HepG2 (cell line): ENCODE data around the gene GREM2. TPM values are rescaled to one million over a fixed set of nuclear protein-coding genes. Genes with fewer than 3 reads are reported as not detected.

ENCODE experiments used
- ATAC-seq: fragments of 200-7000 bp; cut with Tn5 transposase; 3 replicates; pipeline ENCODE4 v1.9.1; 2020; ENCODE audit warnings: mild to moderate bottlenecking, moderate library complexity
- BruUV-seq: library from RNA; stranded (reverse); fragments of 400-500 nt; replicated peaks from 2 replicates; lab custom pipeline; 2021; lab: Mats Ljungman, UMichigan
- CTCF ChIA-PET: fragments of 300-600 bp; formaldehyde crosslinking; extraction: SDS; loops from one replicate; lab custom pipeline; 2021; ENCODE audit warnings: low total read pairs, inconsistent platforms, low intra/inter-chr PET ratio; lab: Yijun Ruan, JAX
- POLR2A ChIA-PET: fragments of 350-600 bp; sonication (Branson Sonifier 250); formaldehyde crosslinking; loops from one replicate; lab custom pipeline; 2020; ENCODE audit warnings: antibody characterized with exemption, inconsistent platforms; lab: Yijun Ruan, JAX
- DNase-seq: peaks from one replicate; pipeline ENCODE4 v3.0.0-alpha.2; 2015; ENCODE audit warnings: low spot score
- FAIRE-seq: peaks from 3 replicates; lab custom pipeline; 2011; peaks lifted over from hg19 to GRCh38; lab: Jason Lieb, UNC
- H2AFZ ChIP-seq: one replicate; pipeline ENCODE4 v1.6.1; 2011; ENCODE audit warnings: low read length, inconsistent platforms
- H3K27ac ChIP-seq: fragments of 300-600 bp; 3 replicates; pipeline ENCODE4 v1.8.0; 2011; ENCODE audit warnings: mixed run types, mild to moderate bottlenecking, mixed read lengths, low read length, inconsistent platforms; ENCODE audit not compliant: insufficient read depth; ENCODE audit errors: extremely low read length
- H3K27me3 ChIP-seq, 2 experiments: fragments of 200-600 bp in 1 of 2; 2 replicates in 1 of 2; 3 replicates in 1 of 2; pipeline versions ENCODE4 v1.6.0 to v1.8.0; 2011; ENCODE audit warnings: low read length in 2 of 2, mild to moderate bottlenecking in 2 of 2, moderate library complexity in 2 of 2, inconsistent platforms in 1 of 2; ENCODE audit not compliant: insufficient read depth in 2 of 2, control insufficient read depth in 1 of 2
- H3K36me3 ChIP-seq, 2 experiments: fragments of 200-600 bp in 1 of 2; replicated peaks in 1 of 2; 2 replicates in 1 of 2; 3 replicates in 1 of 2; pipeline versions ENCODE4 v1.5.1 to v1.8.0; 2011; ENCODE audit warnings: low read length in 2 of 2, inconsistent platforms in 1 of 2; ENCODE audit not compliant: insufficient read depth in 2 of 2, control insufficient read depth in 1 of 2
- H3K4me1 ChIP-seq: 2 replicates; pipeline ENCODE4 v1.5.1; 2012; ENCODE audit warnings: low read length, inconsistent platforms; ENCODE audit not compliant: insufficient read depth
- H3K4me2 ChIP-seq: 2 replicates; pipeline ENCODE4 v1.6.0; 2011; ENCODE audit warnings: low read depth, low read length, inconsistent platforms
- H3K4me3 ChIP-seq, 3 experiments: fragments of 200-600 bp in 1 of 3; sonication (generic), shearing (Covaris generic) in 1 of 3; replicated peaks in 1 of 3; 2 replicates each; pipeline ENCODE4 v1.5.1; 2011 to 2016; ENCODE audit warnings: low read length in 3 of 3, inconsistent platforms in 2 of 3, low read depth in 2 of 3, mild to moderate bottlenecking in 2 of 3, control low read depth in 1 of 3, mixed read lengths in 1 of 3; ENCODE audit not compliant: insufficient read depth in 1 of 3
- H3K79me2 ChIP-seq: one replicate; pipeline ENCODE4 v1.6.1; 2011; ENCODE audit warnings: low read length, inconsistent platforms; ENCODE audit not compliant: insufficient read depth
- H3K9ac ChIP-seq: 2 replicates; pipeline ENCODE4 v1.6.0; 2011; ENCODE audit warnings: mild to moderate bottlenecking, low read depth, low read length, inconsistent platforms; ENCODE audit not compliant: insufficient read depth
- H3K9me3 ChIP-seq: 2 replicates; pipeline ENCODE4 v1.5.1; 2012; ENCODE audit warnings: mild to moderate bottlenecking, low read length
- H4K20me1 ChIP-seq: 2 replicates; pipeline ENCODE4 v1.6.0; 2011; ENCODE audit warnings: inconsistent platforms, mild to moderate bottlenecking, low read length, moderate library complexity; ENCODE audit not compliant: insufficient read depth
- ETV6 ChIP-seq: sonication (generic); formaldehyde crosslinking; conservative IDR thresholded peaks from 2 replicates; pipeline ENCODE4 v1.4.0; 2020; ENCODE audit warnings: missing genetic modification reagents
- PAWR ChIP-seq: sonication (generic); formaldehyde crosslinking; IDR thresholded peaks from 2 replicates; pipeline ENCODE4 v1.4.0; 2020; ENCODE audit warnings: missing genetic modification reagents, mild to moderate bottlenecking, borderline replicate concordance
- ZC3H4 ChIP-seq: sonication (generic); formaldehyde crosslinking; IDR thresholded peaks from 2 replicates; pipeline ENCODE4 v1.4.0; 2020; ENCODE audit warnings: missing genetic modification reagents, borderline replicate concordance
- ZFP37 ChIP-seq: sonication (generic); formaldehyde crosslinking; IDR thresholded peaks from 2 replicates; pipeline ENCODE4 v1.4.0; 2020; ENCODE audit warnings: missing genetic modification reagents, borderline replicate concordance
- ZNF382 ChIP-seq: sonication (generic); formaldehyde crosslinking; IDR thresholded peaks from 2 replicates; pipeline ENCODE4 v1.5.0; 2020; ENCODE audit warnings: missing genetic modification reagents, mild to moderate bottlenecking, borderline replicate concordance
- ZNF879 ChIP-seq: sonication (generic); formaldehyde crosslinking; IDR thresholded peaks from 2 replicates; pipeline ENCODE4 v1.8.1; 2023; ENCODE audit warnings: missing genetic modification reagents
- WGBS: methylation state at CpG from one replicate; pipeline ENCODE4 v1.1.6; 2017; ENCODE audit warnings: low lambda C conversion rate; 5-methylcytosine and 5-hydroxymethylcytosine counted together
- in situ Hi-C: cut with HindIII; loops from 2 replicates; pipeline ENCODE4 v1.10.0; 2017; ENCODE audit warnings: low pct_unique_long_range_greater_than_20kb; ENCODE audit not compliant: extremely low pct_ligation_motif_present
- intact Hi-C: fragments of 100-400 bp; cut with micrococcal nuclease; formaldehyde crosslinking; loops from one replicate; pipeline ENCODE4 v1.10.0; 2022; ENCODE audit not compliant: unreplicated experiment
- polyA plus RNA-seq, 8 experiments: library from polyadenylated mRNA; depleted of rRNA in 3 of 8; stranded (reverse) in 7 of 8; unstranded in 1 of 8; fragments of >200 nt; fragmentation: Illumina TruSeq in 4 of 8; extraction: Trizol in 4 of 8; gene quantifications; 2 replicates each; pipeline versions ENCODE4 v1.2.1 to v1.2.3, GENCODE V29; 2011 to 2016; ENCODE audit warnings: low read depth in 4 of 8, missing spikeins in 1 of 8, mixed read lengths in 1 of 8; ENCODE audit not compliant: insufficient read depth in 1 of 8
- total RNA-seq, 5 experiments: library from RNA; depleted of rRNA; stranded (reverse); fragments of >200 nt; fragmentation: Illumina TruSeq; extraction: Trizol; gene quantifications; 2 replicates each; pipeline ENCODE4 v1.2.3, GENCODE V29; 2016; ENCODE audit warnings: low read depth in 1 of 5
- TF ChIP-seq, protein P1 (sequence below): sonication (generic); formaldehyde crosslinking; conservative IDR thresholded peaks from 2 replicates; pipeline ENCODE4 v1.8.0; 2022; ENCODE audit warnings: missing genetic modification reagents
- TF ChIP-seq, protein P2 (sequence below): sonication (generic); formaldehyde crosslinking; IDR thresholded peaks from 2 replicates; pipeline ENCODE4 v1.5.0; 2020; ENCODE audit warnings: mild to moderate bottlenecking, missing genetic modification reagents, borderline replicate concordance
- TF ChIP-seq, protein P3 (sequence below): sonication (generic); formaldehyde crosslinking; IDR thresholded peaks from 2 replicates; pipeline ENCODE4 v1.5.0; 2020; ENCODE audit warnings: missing genetic modification reagents, mild to moderate bottlenecking, borderline replicate concordance

GREM2 gene
- total and polyA plus RNA-seq, 2 of the 13 experiments (the other 11 are each of a cell fraction or from before 2014, with no cell fraction given): 0.07 TPM; not detected in 1

DNA sequence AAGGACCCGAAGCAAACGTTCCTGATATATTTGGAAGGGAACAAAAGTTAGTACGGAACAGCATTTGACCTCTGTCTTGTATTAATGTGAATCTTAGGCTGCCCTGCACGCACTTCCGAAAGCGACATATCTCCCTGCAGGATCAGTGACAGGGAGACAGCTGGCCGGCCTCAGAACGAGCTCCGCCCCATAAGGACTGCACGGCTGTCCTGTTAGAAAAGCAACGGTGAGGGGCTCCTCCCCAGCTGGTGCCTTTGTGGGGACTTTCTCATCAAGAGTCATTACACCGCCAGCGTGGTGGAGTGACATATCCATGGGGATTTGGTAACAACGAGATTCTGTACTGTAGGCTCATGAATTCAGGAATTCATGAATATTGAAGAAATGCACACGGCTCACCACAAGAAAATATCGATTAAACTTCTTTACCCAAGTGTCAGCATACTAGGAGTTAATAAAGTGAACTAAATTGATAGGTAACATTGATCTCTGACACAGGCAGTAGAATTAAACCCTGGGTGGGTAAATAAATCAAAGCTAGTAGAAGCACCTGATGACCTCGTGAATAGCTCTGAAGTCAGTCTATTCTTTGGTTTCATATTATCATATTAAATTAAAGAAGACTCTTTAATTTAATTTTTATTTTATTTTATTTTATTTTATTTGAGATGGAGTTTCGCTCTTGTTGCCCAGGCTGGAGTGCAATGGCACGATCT is 8.1 kb upstream of the GREM2 start (continued):
- no peak for TF ChIP-seq PAWR (CRISPR knock-in tag)
- TF ChIP-seq ZNF879 (CRISPR knock-in tag): no peak
- no peak for TF ChIP-seq ZNF382 (CRISPR knock-in tag)
- TF ChIP-seq, protein P1, sequence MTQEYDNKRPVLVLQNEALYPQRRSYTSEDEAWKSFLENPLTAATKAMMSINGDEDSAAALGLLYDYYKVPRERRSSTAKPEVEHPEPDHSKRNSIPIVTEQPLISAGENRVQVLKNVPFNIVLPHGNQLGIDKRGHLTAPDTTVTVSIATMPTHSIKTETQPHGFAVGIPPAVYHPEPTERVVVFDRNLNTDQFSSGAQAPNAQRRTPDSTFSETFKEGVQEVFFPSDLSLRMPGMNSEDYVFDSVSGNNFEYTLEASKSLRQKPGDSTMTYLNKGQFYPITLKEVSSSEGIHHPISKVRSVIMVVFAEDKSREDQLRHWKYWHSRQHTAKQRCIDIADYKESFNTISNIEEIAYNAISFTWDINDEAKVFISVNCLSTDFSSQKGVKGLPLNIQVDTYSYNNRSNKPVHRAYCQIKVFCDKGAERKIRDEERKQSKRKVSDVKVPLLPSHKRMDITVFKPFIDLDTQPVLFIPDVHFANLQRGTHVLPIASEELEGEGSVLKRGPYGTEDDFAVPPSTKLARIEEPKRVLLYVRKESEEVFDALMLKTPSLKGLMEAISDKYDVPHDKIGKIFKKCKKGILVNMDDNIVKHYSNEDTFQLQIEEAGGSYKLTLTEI (CRISPR knock-in tag): no peak

DNA sequence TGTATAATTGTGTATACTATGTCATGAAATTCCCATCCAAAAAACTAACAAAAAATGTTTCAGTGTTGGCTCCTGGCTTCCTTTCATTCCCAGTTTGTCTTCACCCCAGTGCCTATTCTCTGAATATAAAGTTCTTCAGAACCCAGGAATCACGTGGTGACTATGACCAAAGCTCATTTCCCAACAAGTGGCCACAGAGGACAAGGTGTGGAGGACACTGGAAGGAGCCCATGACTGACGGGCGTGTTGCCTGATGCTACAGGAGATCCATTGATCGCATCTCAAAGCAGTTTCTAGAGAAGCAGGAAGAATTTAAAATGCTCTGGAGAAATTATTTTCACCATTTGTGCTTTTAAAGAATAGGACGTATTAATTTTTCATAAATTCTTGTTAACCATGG is 7.4 kb upstream of the GREM2 start:
- FAIRE-seq (no peak), ATAC-seq (no peak), DNase-seq (no peak)
- Histone ChIP-seq H3K4me1 (no peaks in the 10 kb centered on the region), H3K27me3 (peaks cover 0 to 5% of the 10 kb centered on the region in 2 experiments; a peak in 1 of 5 replicates), H4K20me1 (no peaks in the 10 kb centered on the region), H3K9ac (no peak overlapping the region), H2AFZ (no peak overlapping the region), H3K9me3 (no peaks in the 10 kb centered on the region), H3K79me2 (no peaks in the 10 kb centered on the region), H3K36me3 (no peaks in the 10 kb centered on the region), H3K4me3 (no peak overlapping the region), H3K4me2 (no peak overlapping the region), H3K27ac (no peak overlapping the region)
- in situ Hi-C loops (no loop called here), intact Hi-C loops (no loop called here)
- 19% methylated on average over 5 of the region's 5 CpGs for WGBS
- BruUV-seq: no TSS peak
- ChIA-PET POLR2A (no interaction called here), CTCF (no interaction called here)
- TF ChIP-seq ZFP37 (CRISPR knock-in tag) (no peak), ZC3H4 (CRISPR knock-in tag) (no peak), ETV6 (no peak)
- TF ChIP-seq, protein P2, sequence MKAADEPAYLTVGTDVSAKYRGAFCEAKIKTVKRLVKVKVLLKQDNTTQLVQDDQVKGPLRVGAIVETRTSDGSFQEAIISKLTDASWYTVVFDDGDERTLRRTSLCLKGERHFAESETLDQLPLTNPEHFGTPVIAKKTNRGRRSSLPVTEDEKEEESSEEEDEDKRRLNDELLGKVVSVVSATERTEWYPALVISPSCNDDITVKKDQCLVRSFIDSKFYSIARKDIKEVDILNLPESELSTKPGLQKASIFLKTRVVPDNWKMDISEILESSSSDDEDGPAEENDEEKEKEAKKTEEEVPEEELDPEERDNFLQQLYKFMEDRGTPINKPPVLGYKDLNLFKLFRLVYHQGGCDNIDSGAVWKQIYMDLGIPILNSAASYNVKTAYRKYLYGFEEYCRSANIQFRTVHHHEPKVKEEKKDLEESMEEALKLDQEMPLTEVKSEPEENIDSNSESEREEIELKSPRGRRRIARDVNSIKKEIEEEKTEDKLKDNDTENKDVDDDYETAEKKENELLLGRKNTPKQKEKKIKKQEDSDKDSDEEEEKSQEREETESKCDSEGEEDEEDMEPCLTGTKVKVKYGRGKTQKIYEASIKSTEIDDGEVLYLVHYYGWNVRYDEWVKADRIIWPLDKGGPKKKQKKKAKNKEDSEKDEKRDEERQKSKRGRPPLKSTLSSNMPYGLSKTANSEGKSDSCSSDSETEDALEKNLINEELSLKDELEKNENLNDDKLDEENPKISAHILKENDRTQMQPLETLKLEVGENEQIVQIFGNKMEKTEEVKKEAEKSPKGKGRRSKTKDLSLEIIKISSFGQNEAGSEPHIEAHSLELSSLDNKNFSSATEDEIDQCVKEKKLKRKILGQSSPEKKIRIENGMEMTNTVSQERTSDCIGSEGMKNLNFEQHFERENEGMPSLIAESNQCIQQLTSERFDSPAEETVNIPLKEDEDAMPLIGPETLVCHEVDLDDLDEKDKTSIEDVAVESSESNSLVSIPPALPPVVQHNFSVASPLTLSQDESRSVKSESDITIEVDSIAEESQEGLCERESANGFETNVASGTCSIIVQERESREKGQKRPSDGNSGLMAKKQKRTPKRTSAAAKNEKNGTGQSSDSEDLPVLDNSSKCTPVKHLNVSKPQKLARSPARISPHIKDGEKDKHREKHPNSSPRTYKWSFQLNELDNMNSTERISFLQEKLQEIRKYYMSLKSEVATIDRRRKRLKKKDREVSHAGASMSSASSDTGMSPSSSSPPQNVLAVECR (CRISPR knock-in tag): no peak
- TF ChIP-seq, protein P3, sequence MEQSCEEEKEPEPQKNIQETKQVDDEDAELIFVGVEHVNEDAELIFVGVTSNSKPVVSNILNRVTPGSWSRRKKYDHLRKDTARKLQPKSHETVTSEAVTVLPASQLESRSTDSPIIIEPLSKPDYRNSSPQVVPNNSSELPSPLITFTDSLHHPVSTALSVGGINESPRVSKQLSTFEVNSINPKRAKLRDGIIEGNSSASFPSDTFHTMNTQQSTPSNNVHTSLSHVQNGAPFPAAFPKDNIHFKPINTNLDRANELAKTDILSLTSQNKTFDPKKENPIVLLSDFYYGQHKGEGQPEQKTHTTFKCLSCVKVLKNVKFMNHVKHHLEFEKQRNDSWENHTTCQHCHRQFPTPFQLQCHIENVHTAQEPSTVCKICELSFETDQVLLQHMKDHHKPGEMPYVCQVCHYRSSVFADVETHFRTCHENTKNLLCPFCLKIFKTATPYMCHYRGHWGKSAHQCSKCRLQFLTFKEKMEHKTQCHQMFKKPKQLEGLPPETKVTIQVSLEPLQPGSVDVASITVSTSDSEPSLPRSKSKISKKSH (CRISPR knock-in tag): no peak
